ENCODE results near the gene MAD2L1BP.
"Not testable (repeated sequence)": the region's sequence is repeated elsewhere in the genome, so short reads cannot be mapped to it uniquely, and the experiment has no call there.

MAD2L1BP gene

GRCh38 chr6:43625393-43625992, 10.1 kb upstream of the MAD2L1BP start:
- Histone ChIP-seq H3K9me3 (ENCODE audit: control insufficient read depth, low read length) (no peaks in the 10 kb centered on the region), H3K36me3 (ENCODE audit: control insufficient read depth, insufficient read depth, low read length) (peaks cover 56% of the 10 kb centered on the region), H3K27me3 (ENCODE audit: control insufficient read depth, insufficient read depth, low read length, poor library complexity, severe bottlenecking) (no peaks in the 10 kb centered on the region), H3K4me1 (ENCODE audit: control insufficient read depth, insufficient read depth, low read length) (peaks cover 6% of the 10 kb centered on the region), H3K27ac (ENCODE audit: insufficient read depth, low read depth, low read length, poor library complexity, severe bottlenecking) (no peak overlapping the region), H3K4me3 (ENCODE audit: insufficient read depth, low read depth, low read length) (no peak overlapping the region)
- WGBS, 2 experiments = 96 to 97% methylated on average over 16 of the region's 16 CpGs

DNA sequence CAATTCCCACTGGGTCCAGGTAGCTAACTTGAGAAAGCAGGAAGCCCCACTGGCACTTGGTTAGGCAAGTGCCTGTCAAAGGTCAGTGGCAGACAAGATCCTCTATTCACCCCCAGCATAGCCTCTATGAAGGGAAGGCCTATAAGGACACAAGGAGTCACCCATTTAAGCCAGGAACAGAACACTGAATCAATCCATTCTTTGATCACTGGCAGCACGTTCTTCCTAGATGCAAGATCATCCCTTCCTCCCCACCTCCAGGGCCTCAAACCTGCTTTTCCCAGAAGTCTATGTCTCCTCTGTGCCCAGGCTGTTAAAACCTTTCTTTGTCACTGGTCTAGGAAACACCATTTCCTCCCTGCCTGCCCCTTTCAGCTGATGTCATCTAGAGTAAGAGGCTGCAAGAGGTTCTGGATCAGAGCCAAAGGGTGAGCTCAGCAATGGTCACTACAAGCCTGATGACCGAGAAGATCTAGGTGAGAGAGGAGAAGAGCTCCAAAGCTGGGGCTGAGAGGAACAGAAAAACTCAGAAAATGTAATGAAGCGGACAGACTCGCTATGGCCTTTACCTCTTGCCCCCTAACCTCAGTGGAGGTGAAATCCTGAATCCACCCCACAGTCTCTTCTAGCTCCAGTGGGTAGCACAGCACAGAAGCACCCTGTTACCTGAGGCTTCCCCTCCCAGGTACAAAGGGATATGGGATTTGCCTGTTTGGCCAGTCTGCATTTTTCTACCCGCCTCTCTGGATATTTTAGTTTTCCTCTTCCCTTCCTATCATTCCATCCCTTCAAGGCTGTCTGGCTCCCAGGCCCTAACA, 8.4 kb upstream of the MAD2L1BP start:
- Histone ChIP-seq H3K36me3 (ENCODE audit: control insufficient read depth, insufficient read depth, low read length) (peaks cover 39% of the 10 kb centered on the region), H3K4me1 (ENCODE audit: control insufficient read depth, insufficient read depth, low read length) (peaks cover 6% of the 10 kb centered on the region), H3K27ac (ENCODE audit: insufficient read depth, low read depth, low read length, poor library complexity, severe bottlenecking) (no peak overlapping the region), H3K4me3 (ENCODE audit: insufficient read depth, low read depth, low read length) (no peak overlapping the region), H3K27me3 (ENCODE audit: control insufficient read depth, insufficient read depth, low read length, poor library complexity, severe bottlenecking) (no peaks in the 10 kb centered on the region), H3K9me3 (ENCODE audit: control insufficient read depth, low read length) (no peaks in the 10 kb centered on the region)
- WGBS, 2 experiments = 91 to 96% methylated on average over 5 of the region's 5 CpGs

DNA sequence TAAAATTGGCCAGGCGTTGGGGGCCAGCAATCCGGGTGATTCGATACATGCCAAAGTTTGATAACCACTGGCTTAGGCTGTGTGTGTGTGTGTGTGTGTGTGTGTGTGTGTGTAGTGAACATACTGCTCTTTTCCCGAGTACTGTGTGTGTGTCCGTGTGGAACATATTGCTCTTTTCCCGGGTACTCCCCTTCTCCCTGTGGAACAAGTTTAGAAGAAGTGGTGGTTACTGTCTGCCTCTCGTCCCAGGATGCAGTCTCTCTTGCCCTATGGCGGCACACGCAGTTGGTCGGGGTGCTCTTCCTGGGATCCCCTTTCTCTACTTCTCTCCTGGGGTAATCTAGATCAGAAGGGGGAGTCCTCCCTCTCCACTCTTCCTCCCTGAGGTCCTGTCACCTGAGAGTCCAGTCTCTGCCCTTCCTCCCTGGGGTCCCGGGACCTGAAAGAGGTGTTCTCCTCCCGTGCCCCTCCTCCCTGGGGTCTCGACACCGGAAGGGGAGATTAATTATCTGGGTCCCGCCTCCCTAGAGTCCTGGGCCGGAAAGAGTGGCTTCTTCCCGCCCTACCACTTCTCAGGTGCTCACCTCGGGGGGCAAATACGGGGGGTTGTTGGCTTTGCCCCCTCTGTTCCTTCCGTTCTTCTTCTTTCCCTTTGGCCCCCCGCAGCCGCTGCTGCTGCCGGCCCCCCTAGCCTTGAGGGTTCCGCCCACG, 7.1 kb upstream of the MAD2L1BP start:
- peaks cover 6% of the 10 kb centered on the region for H3K4me1 ChIP-seq (ENCODE audit: control insufficient read depth, insufficient read depth, low read length)
- H3K36me3 ChIP-seq (ENCODE audit: control insufficient read depth, insufficient read depth, low read length) = peaks cover 28% of the 10 kb centered on the region
- H3K27me3 ChIP-seq (ENCODE audit: control insufficient read depth, insufficient read depth, low read length, poor library complexity, severe bottlenecking) = no peaks in the 10 kb centered on the region
- 12 to 14% methylated on average over 25 of the region's 25 CpGs for WGBS, 2 experiments
- peak overlapping the region; percentile 69 for H3K27ac ChIP-seq (ENCODE audit: insufficient read depth, low read depth, low read length, poor library complexity, severe bottlenecking)
- H3K9me3 ChIP-seq (ENCODE audit: control insufficient read depth, low read length) = no peaks in the 10 kb centered on the region
- H3K4me3 ChIP-seq (ENCODE audit: insufficient read depth, low read depth, low read length) = peak overlapping the region; percentile 93

GRCh38 chr6:43629104-43629504, 6.5 kb upstream of the MAD2L1BP start, which contains the start of gene GTPBP2:
Gene GTPBP2, minus strand, starts transcription at chr6:43629264. Its CDS starts 102 bp downstream, at chr6:43629162.
- Histone ChIP-seq H3K4me1 (ENCODE audit: control insufficient read depth, insufficient read depth, low read length) (peaks cover 6% of the 10 kb centered on the region), H3K27me3 (ENCODE audit: control insufficient read depth, insufficient read depth, low read length, poor library complexity, severe bottlenecking) (no peaks in the 10 kb centered on the region), H3K27ac (ENCODE audit: insufficient read depth, low read depth, low read length, poor library complexity, severe bottlenecking) (peak within 1 kb of the TSS; percentile 97), H3K9me3 (ENCODE audit: control insufficient read depth, low read length) (no peaks in the 10 kb centered on the region), H3K4me3 (ENCODE audit: insufficient read depth, low read depth, low read length) (peak within 1 kb of the TSS; percentile 93), H3K36me3 (ENCODE audit: control insufficient read depth, insufficient read depth, low read length) (peaks cover 22% of the 10 kb centered on the region)
- WGBS, 2 experiments = 0% methylated on average over 46 of the region's 46 CpGs

DNA sequence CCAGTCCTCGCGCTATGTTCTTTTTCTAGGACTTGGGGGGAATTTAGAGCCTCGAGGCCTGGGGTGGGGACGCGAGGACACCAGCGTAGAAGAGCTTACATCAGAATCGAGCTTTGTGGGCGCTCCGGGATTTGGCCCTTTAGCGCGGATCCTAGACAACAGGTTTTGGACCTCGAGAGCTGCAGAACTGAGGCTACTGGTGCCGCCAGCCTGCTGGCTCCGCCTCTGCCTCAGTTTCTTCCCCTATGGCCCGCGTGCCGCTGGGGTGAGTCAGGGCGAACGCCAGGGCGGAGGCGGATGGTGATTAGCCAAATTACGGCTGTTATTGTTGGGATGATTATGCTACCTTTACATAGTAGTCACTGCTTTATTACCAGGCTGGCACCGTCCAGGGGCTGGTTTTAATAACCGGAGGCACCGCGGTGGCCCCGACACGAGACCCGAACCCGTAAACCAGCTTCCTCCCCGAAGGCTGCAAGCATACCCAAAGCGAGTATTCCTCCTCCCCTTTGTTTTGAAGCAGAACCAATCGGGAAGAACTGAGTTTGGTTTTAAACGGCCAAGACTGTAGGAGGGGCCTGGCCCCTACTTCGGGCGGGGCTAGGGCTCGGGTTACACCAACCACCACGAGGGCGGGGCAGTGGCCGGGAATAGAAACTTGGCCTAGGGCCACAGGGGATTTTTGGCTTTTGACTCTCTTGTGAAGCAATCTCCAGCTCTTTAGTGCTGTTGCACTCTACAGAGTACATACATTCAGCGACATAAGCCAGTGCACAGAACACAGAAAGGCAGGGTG, 5.9 kb upstream of the MAD2L1BP start:
- Histone ChIP-seq H3K36me3 (ENCODE audit: control insufficient read depth, insufficient read depth, low read length) (peaks cover 16% of the 10 kb centered on the region), H3K4me1 (ENCODE audit: control insufficient read depth, insufficient read depth, low read length) (peaks cover 6% of the 10 kb centered on the region), H3K27me3 (ENCODE audit: control insufficient read depth, insufficient read depth, low read length, poor library complexity, severe bottlenecking) (no peaks in the 10 kb centered on the region), H3K27ac (ENCODE audit: insufficient read depth, low read depth, low read length, poor library complexity, severe bottlenecking) (peak overlapping the region; percentile 97), H3K4me3 (ENCODE audit: insufficient read depth, low read depth, low read length) (peak overlapping the region; percentile 93), H3K9me3 (ENCODE audit: control insufficient read depth, low read length) (no peaks in the 10 kb centered on the region)
- 0% methylated on average over 41 of the region's 41 CpGs for WGBS, 2 experiments

DNA sequence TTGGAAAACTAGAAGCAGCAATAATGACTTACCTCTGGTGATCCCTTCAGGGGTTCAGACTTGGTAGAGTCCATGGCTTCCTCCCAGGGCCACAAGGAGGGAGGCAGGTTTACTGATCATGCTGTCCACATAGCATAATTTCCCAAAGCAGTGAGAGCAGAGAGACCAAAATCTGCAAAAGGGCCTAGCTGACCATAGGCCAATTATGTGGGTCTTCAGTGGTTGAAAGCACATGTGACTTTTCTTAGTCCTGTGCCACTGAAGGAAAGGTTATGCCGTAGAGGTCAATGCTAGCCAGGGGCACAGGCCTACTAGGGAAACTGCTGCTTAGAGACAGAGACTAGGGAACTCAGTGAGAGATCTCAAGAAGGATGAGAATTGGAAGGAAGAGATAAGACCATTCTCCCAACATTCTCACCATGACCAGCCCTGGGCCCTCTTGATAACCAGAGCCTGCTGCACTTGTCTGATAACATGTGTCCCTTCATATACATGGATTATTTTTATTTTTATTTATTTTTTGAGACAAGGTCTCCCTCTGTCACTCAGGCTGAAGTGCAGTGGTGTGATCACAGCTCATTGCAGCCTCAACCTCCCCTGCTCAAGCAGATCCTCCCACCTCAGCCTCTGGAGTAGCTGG, 4.5 kb upstream of the MAD2L1BP start:
- H3K4me1 ChIP-seq (ENCODE audit: control insufficient read depth, insufficient read depth, low read length) = peaks cover 6% of the 10 kb centered on the region
- H3K4me3 ChIP-seq (ENCODE audit: insufficient read depth, low read depth, low read length) = no peak overlapping the region
- H3K27me3 ChIP-seq (ENCODE audit: control insufficient read depth, insufficient read depth, low read length, poor library complexity, severe bottlenecking) = no peaks in the 10 kb centered on the region
- no peak overlapping the region for H3K27ac ChIP-seq (ENCODE audit: insufficient read depth, low read depth, low read length, poor library complexity, severe bottlenecking)
- no peaks in the 10 kb centered on the region for H3K9me3 ChIP-seq (ENCODE audit: control insufficient read depth, low read length)
- H3K36me3 ChIP-seq (ENCODE audit: control insufficient read depth, insufficient read depth, low read length) = peaks cover 3% of the 10 kb centered on the region
- 96 to 100% methylated on average over 1 of the region's 1 CpG for WGBS, 2 experiments

DNA sequence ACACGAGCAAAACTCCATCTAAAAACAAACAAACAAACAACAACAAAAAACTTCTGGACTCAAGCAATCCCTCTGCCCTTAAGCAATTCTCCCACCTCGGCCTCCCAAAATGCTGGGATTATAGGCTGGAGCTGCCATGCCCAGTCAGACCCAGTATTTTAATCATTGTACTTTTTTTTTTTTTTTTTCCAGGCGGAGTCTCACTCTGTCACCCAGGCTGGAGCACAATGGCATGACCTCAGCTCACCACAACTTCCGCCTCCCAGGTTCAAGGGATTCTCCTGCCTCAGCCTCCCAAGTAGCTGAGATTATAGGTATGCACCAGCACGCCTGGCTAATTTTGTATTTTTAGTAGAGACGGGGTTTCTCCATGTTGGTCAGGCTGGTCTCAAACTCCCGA, 2.6 kb upstream of the MAD2L1BP start:
- H3K9me3 ChIP-seq (ENCODE audit: control insufficient read depth, low read length); H3K4me1 ChIP-seq (ENCODE audit: control insufficient read depth, insufficient read depth, low read length); H3K4me3 ChIP-seq (ENCODE audit: insufficient read depth, low read depth, low read length); H3K27ac ChIP-seq (ENCODE audit: insufficient read depth, low read depth, low read length, poor library complexity, severe bottlenecking); H3K27me3 ChIP-seq (ENCODE audit: control insufficient read depth, insufficient read depth, low read length, poor library complexity, severe bottlenecking); H3K36me3 ChIP-seq (ENCODE audit: control insufficient read depth, insufficient read depth, low read length): not testable (repeated sequence)
- WGBS, 2 experiments = 91 to 95% methylated on average over 7 of the region's 7 CpGs

DNA sequence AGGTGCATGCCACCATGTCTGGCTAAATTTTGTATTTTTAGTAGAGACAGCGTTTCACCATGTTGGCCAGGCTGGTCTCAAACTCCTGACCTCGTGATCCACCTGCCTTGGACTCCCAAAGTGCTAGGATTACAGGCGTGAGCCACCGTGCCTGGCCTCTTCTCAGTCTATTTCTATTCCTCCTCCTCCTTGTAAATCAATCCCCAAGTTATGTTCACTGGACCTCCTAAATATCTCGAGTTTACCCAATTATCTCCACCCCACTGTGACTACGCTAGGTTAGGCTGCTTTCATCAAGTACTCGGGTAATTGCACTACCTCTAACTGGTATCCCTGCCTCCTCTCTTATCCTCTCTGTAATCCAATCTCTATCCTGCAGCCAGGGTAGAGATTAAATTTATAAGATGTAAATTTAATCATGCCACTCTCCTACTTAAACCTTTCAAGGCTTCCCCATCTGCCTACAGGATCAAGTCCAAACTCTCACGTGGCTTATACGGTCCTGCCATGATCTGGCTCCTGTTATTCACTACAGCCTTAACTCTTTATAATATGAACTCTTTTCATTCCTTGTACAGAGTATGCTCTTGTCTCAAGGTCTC, 837 bp upstream of the MAD2L1BP start:
- H3K4me3 ChIP-seq (ENCODE audit: insufficient read depth, low read depth, low read length) = no peak overlapping the region
- no peak overlapping the region for H3K27ac ChIP-seq (ENCODE audit: insufficient read depth, low read depth, low read length, poor library complexity, severe bottlenecking)
- peaks cover 7% of the 10 kb centered on the region for H3K36me3 ChIP-seq (ENCODE audit: control insufficient read depth, insufficient read depth, low read length)
- 93 to 95% methylated on average over 9 of the region's 9 CpGs for WGBS, 2 experiments
- no peaks in the 10 kb centered on the region for H3K27me3 ChIP-seq (ENCODE audit: control insufficient read depth, insufficient read depth, low read length, poor library complexity, severe bottlenecking)
- H3K4me1 ChIP-seq (ENCODE audit: control insufficient read depth, insufficient read depth, low read length) = peaks cover 6% of the 10 kb centered on the region
- no peaks in the 10 kb centered on the region for H3K9me3 ChIP-seq (ENCODE audit: control insufficient read depth, low read length)

DNA sequence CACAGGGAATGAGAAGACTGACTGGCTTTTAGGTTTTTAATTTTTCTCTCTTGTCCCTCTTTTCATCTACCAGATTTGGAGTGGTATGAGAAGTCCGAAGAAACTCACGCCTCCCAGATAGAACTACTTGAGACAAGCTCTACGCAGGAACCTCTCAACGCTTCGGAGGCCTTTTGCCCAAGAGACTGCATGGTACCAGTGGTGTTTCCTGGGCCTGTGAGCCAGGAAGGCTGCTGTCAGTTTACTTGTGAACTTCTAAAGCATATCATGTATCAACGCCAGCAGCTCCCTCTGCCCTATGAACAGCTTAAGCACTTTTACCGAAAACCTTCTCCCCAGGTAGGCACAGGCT, 644 bp downstream of the MAD2L1BP start:
- H3K4me3 ChIP-seq (ENCODE audit: insufficient read depth, low read depth, low read length) = peak overlapping the region; percentile 87
- H3K9me3 ChIP-seq (ENCODE audit: control insufficient read depth, low read length) = no peaks in the 10 kb centered on the region
- H3K4me1 ChIP-seq (ENCODE audit: control insufficient read depth, insufficient read depth, low read length) = peaks cover 6% of the 10 kb centered on the region
- H3K27me3 ChIP-seq (ENCODE audit: control insufficient read depth, insufficient read depth, low read length, poor library complexity, severe bottlenecking) = no peaks in the 10 kb centered on the region
- no peak overlapping the region for H3K27ac ChIP-seq (ENCODE audit: insufficient read depth, low read depth, low read length, poor library complexity, severe bottlenecking)
- 46 to 52% methylated on average over 7 of the region's 7 CpGs for WGBS, 2 experiments
- peaks cover 17% of the 10 kb centered on the region for H3K36me3 ChIP-seq (ENCODE audit: control insufficient read depth, insufficient read depth, low read length)
